H1 (cell line): ENCODE results near the gene L3MBTL3. TPM values are rescaled to one million over a fixed set of nuclear protein-coding genes. Genes with fewer than 3 reads are reported as not detected.

Source experiments
- CTCF ChIA-PET: fragments of 300-600 bp; sonication (Branson Sonifier 250); formaldehyde crosslinking; loops from one replicate; lab custom pipeline; 2021; ENCODE audit not compliant: partially characterized antibody; lab: Charles Lee
- POLR2A ChIA-PET: fragments of 300-600 bp; sonication (Branson Sonifier 250); formaldehyde crosslinking; loops from one replicate; lab custom pipeline; 2021; ENCODE audit warnings: inconsistent platforms; ENCODE audit not compliant: partially characterized antibody; lab: Charles Lee
- DNase-seq, 2 experiments: peaks; one replicate each; pipeline versions ENCODE4 v3.0.0 to v3.0.0-alpha.2; 2010 to 2022; ENCODE audit warnings: low spot score in 2 of 2, low read depth in 1 of 2, mixed read lengths in 1 of 2
- FAIRE-seq: peaks from 2 replicates; lab custom pipeline; 2011; peaks lifted over from hg19 to GRCh38; lab: Jason Lieb, UNC
- H2AFZ ChIP-seq: 2 replicates; pipeline ENCODE4 v1.8.1; 2012; ENCODE audit warnings: low read length, inconsistent platforms
- H2AK5ac ChIP-seq: 2 replicates; pipeline ENCODE4 v1.6.1; 2013; ENCODE audit warnings: low read depth, low read length
- H2BK120ac ChIP-seq: replicated peaks from 2 replicates; pipeline ENCODE3; 2013; ENCODE audit warnings: low read depth, low read length, inconsistent platforms
- H2BK12ac ChIP-seq: 2 replicates; pipeline ENCODE4 v1.6.1; 2013; ENCODE audit warnings: low read depth, low read length
- H2BK15ac ChIP-seq: 2 replicates; pipeline ENCODE4 v1.6.1; 2013; ENCODE audit warnings: low read length
- H2BK20ac ChIP-seq: 2 replicates; pipeline ENCODE4 v1.6.1; 2013; ENCODE audit warnings: low read length
- H2BK5ac ChIP-seq: 2 replicates; pipeline ENCODE4 v1.6.1; 2013; ENCODE audit warnings: low read depth, low read length
- H3K14ac ChIP-seq: 2 replicates; pipeline ENCODE4 v1.6.1; 2013; ENCODE audit warnings: inconsistent platforms; ENCODE audit not compliant: insufficient read length
- H3K18ac ChIP-seq: 2 replicates; pipeline ENCODE4 v1.6.1; 2013; ENCODE audit warnings: low read length; ENCODE audit errors: extremely low read depth
- H3K23ac ChIP-seq: 2 replicates; pipeline ENCODE4 v1.6.1; 2013; ENCODE audit warnings: inconsistent platforms; ENCODE audit not compliant: insufficient read length
- H3K23me2 ChIP-seq: 2 replicates; pipeline ENCODE4 v1.6.1; 2013; ENCODE audit warnings: low read depth, low read length
- H3K27ac ChIP-seq: 2 replicates; pipeline ENCODE4 v1.6.1; 2011; ENCODE audit warnings: low read depth, low read length, inconsistent platforms
- H3K27me3 ChIP-seq, 4 experiments: replicated peaks in 1 of 4; 1 replicate in 1 of 4; 2 replicates in 3 of 4; pipeline versions ENCODE4 v1.6.1 to v1.8.1; 2011 to 2013; ENCODE audit warnings: low read length in 3 of 4, mild to moderate bottlenecking in 3 of 4, inconsistent platforms in 2 of 4, mixed read lengths in 2 of 4, moderate library complexity in 1 of 4; ENCODE audit not compliant: control insufficient read depth in 3 of 4, insufficient read depth in 3 of 4; ENCODE audit errors: extremely low read depth in 1 of 4
- H3K36me3 ChIP-seq, 4 experiments: 2 replicates each; pipeline versions ENCODE4 v1.6.1 to v1.8.1; 2011 to 2013; ENCODE audit warnings: mild to moderate bottlenecking in 4 of 4, low read length in 3 of 4, moderate library complexity in 2 of 4, control low read depth in 1 of 4, inconsistent platforms in 1 of 4; ENCODE audit not compliant: insufficient read depth in 4 of 4, control insufficient read depth in 2 of 4
- H3K4ac ChIP-seq: replicated peaks from 2 replicates; pipeline ENCODE3; 2013; ENCODE audit warnings: low read length, low read depth, mixed read lengths, inconsistent platforms; ENCODE audit not compliant: insufficient read length
- H3K4me1 ChIP-seq, 4 experiments: replicated peaks in 1 of 4; 1 replicate in 1 of 4; 2 replicates in 3 of 4; pipeline versions ENCODE4 v1.6.1 to v1.8.1; 2011 to 2013; ENCODE audit warnings: low read length in 3 of 4, inconsistent platforms in 2 of 4, mixed read lengths in 1 of 4; ENCODE audit not compliant: insufficient read depth in 4 of 4, control insufficient read depth in 3 of 4
- H3K4me2 ChIP-seq, 2 experiments: 2 replicates each; pipeline versions ENCODE4 v1.6.1 to v1.8.1; 2011 to 2013; ENCODE audit warnings: low read depth in 2 of 2, low read length in 2 of 2, control low read depth in 1 of 2, inconsistent platforms in 1 of 2, mild to moderate bottlenecking in 1 of 2; ENCODE audit not compliant: insufficient read depth in 1 of 2
- H3K4me3 ChIP-seq, 4 experiments: fragments of 200-600, 300-600 bp in 1 of 4; sonication (generic), shearing (Covaris generic), sonication (Bioruptor Twin) in 1 of 4; 2 replicates each; pipeline versions ENCODE4 v1.5.1 to v1.8.1; 2011 to 2016; ENCODE audit warnings: low read length in 4 of 4, low read depth in 3 of 4, control low read depth in 2 of 4, inconsistent platforms in 2 of 4, mild to moderate bottlenecking in 2 of 4, mixed read lengths in 1 of 4, moderate library complexity in 1 of 4; ENCODE audit not compliant: insufficient read depth in 2 of 4; ENCODE audit errors: extremely low read depth in 1 of 4
- H3K56ac ChIP-seq: replicated peaks from 2 replicates; pipeline ENCODE3; 2013; ENCODE audit warnings: low read depth, mild to moderate bottlenecking, mixed read lengths, low read length, inconsistent platforms; ENCODE audit not compliant: insufficient read length
- H3K79me1 ChIP-seq: 2 replicates; pipeline ENCODE4 v1.6.1; 2013; ENCODE audit warnings: low read depth, low read length, control low read depth
- H3K79me2 ChIP-seq, 2 experiments: 2 replicates each; pipeline versions ENCODE4 v1.6.1 to v1.8.1; 2012 to 2013; ENCODE audit warnings: low read length in 2 of 2, mild to moderate bottlenecking in 2 of 2, inconsistent platforms in 1 of 2; ENCODE audit not compliant: insufficient read depth in 2 of 2, control insufficient read depth in 1 of 2
- H3K9ac ChIP-seq, 4 experiments: replicated peaks in 1 of 4; 1 replicate in 1 of 4; 2 replicates in 3 of 4; pipeline versions ENCODE4 v1.6.1 to v1.8.1; 2011 to 2013; ENCODE audit warnings: low read depth in 3 of 4, low read length in 3 of 4, control low read depth in 2 of 4, mild to moderate bottlenecking in 2 of 4, moderate library complexity in 2 of 4, inconsistent platforms in 1 of 4; ENCODE audit errors: extremely low read depth in 1 of 4
- H3K9me3 ChIP-seq, 2 experiments: 2 replicates each; pipeline versions ENCODE4 v1.6.1 to v1.8.1; 2012 to 2013; ENCODE audit warnings: mild to moderate bottlenecking in 2 of 2, moderate library complexity in 2 of 2, control low read depth in 1 of 2, inconsistent platforms in 1 of 2, low read depth in 1 of 2, low read length in 1 of 2, mixed read lengths in 1 of 2; ENCODE audit not compliant: insufficient read depth in 2 of 2
- H4K20me1 ChIP-seq, 2 experiments: replicated peaks in 1 of 2; 2 replicates each; pipeline versions ENCODE3 to v1.8.1; 2011 to 2013; ENCODE audit warnings: inconsistent platforms in 2 of 2, low read length in 2 of 2, mild to moderate bottlenecking in 1 of 2; ENCODE audit not compliant: insufficient read depth in 2 of 2, control insufficient read depth in 1 of 2
- H4K5ac ChIP-seq: 2 replicates; pipeline ENCODE4 v1.6.1; 2013; ENCODE audit warnings: low read length, low read depth, mixed read lengths, inconsistent platforms; ENCODE audit not compliant: insufficient read length
- H4K8ac ChIP-seq: 2 replicates; pipeline ENCODE4 v1.8.0; 2013; ENCODE audit warnings: mild to moderate bottlenecking, moderate library complexity, low read length, inconsistent platforms; ENCODE audit not compliant: insufficient read depth; ENCODE audit errors: extremely low read depth
- H4K91ac ChIP-seq: replicated peaks from 2 replicates; pipeline ENCODE3; 2013; ENCODE audit warnings: low read length, mixed read lengths, inconsistent platforms; ENCODE audit not compliant: insufficient read length
- ASH2L ChIP-seq: fragments of 200-600, 300-600 bp; sonication (generic); IDR thresholded peaks from one replicate; pipeline ENCODE4 v1.7.1; 2017; ENCODE audit warnings: low read length
- CBX5 ChIP-seq: fragments of 300-800, 300-1000 bp; sonication (generic); IDR thresholded peaks from 2 replicates; pipeline ENCODE4 v1.7.1; 2016; ENCODE audit warnings: antibody characterized with exemption, low read length, low read depth
- CREB1 ChIP-seq: IDR thresholded peaks from 2 replicates; pipeline ENCODE4 v1.6.1; 2012; ENCODE audit warnings: inconsistent platforms
- EP300 ChIP-seq, 2 experiments: IDR thresholded peaks; 1 replicate in 1 of 2; 2 replicates in 1 of 2; pipeline ENCODE4 v1.6.1; 2011 to 2012; ENCODE audit warnings: low read depth in 2 of 2, low read length in 2 of 2, mild to moderate bottlenecking in 2 of 2, borderline replicate concordance in 1 of 2, inconsistent platforms in 1 of 2, moderate library complexity in 1 of 2
- EZH2 ChIP-seq: fragments of 200-600 bp; sonication (generic); IDR thresholded peaks from 2 replicates; pipeline ENCODE4 v1.7.1; 2012; ENCODE audit warnings: low read depth, mild to moderate bottlenecking, moderate library complexity, low read length, inconsistent platforms; ENCODE audit not compliant: severe bottlenecking
- GABPA ChIP-seq: IDR thresholded peaks from 2 replicates; pipeline ENCODE4 v1.6.1; 2011; ENCODE audit warnings: mild to moderate bottlenecking, low read length, moderate library complexity, borderline replicate concordance; ENCODE audit not compliant: insufficient read depth
- KDM1A ChIP-seq: fragments of 200-600, 300-600 bp; sonication (generic); IDR thresholded peaks from 2 replicates; pipeline ENCODE4 v1.7.1; 2016; ENCODE audit warnings: mild to moderate bottlenecking, low read length, borderline replicate concordance
- NRF1 ChIP-seq: IDR thresholded peaks from 2 replicates; pipeline ENCODE4 v1.6.1; 2011; ENCODE audit warnings: mild to moderate bottlenecking, low read depth, low read length, improper control_type of control experiment
- RAD21 ChIP-seq, 2 experiments: IDR thresholded peaks in 1 of 2; conservative IDR thresholded peaks in 1 of 2; 2 replicates each; pipeline ENCODE4 v1.6.1; 2011; ENCODE audit warnings: low read depth in 2 of 2, low read length in 2 of 2, improper control_type of control experiment in 1 of 2, inconsistent platforms in 1 of 2, mild to moderate bottlenecking in 1 of 2, moderate library complexity in 1 of 2
- SIN3A ChIP-seq, 2 experiments: IDR thresholded peaks in 1 of 2; conservative IDR thresholded peaks in 1 of 2; 2 replicates each; pipeline ENCODE4 v1.6.1; 2011 to 2012; ENCODE audit warnings: low read length in 2 of 2, improper control_type of control experiment in 1 of 2, low read depth in 1 of 2, mild to moderate bottlenecking in 1 of 2
- TAF1 ChIP-seq: IDR thresholded peaks from 2 replicates; pipeline ENCODE4 v1.6.1; 2011; ENCODE audit warnings: mild to moderate bottlenecking, low read depth, low read length
- TEAD4 ChIP-seq: IDR thresholded peaks from 2 replicates; pipeline ENCODE4 v1.6.1; 2012; ENCODE audit warnings: low read depth, low read length, inconsistent platforms, mixed read lengths
- WGBS, 2 experiments: shearing (Covaris generic) in 1 of 2; methylation state at CpG; one replicate each; pipeline versions ENCODE4 v1.1.6 to v1.1.7; 2013 to 2015; ENCODE audit warnings: low lambda C conversion rate in 2 of 2, mixed read lengths in 2 of 2, inconsistent platforms in 1 of 2, low coverage in 1 of 2, missing lambda C conversion rate in 1 of 2; ENCODE audit not compliant: insufficient replicate concordance in 2 of 2, insufficient coverage in 1 of 2, insufficient read length in 1 of 2; ENCODE audit errors: extremely low coverage in 1 of 2, missing lambda C conversion rate in 1 of 2; 5-methylcytosine and 5-hydroxymethylcytosine counted together
- polyA plus RNA-seq, 7 experiments: library from polyadenylated mRNA; depleted of rRNA in 3 of 7; stranded (reverse) in 5 of 7; unstranded in 2 of 7; fragments of >200 nt in 5 of 7; fragments of 200-250 nt in 2 of 7; gene quantifications; 1 replicate in 5 of 7; 2 replicates in 1 of 7; 4 replicates in 1 of 7; pipeline versions ENCODE4 v1.2.1 to v1.2.3, GENCODE V29; 2011 to 2013; ENCODE audit warnings: missing spikeins in 2 of 7, mixed read lengths in 2 of 7
- total RNA-seq: library from RNA; stranded (reverse); fragmentation: NEBNext Ultra II Directional; extraction: Animal tissue kit (Norgen Biotek cat#: 25700); gene quantifications from 2 replicates; pipeline ENCODE4 v1.2.1, GENCODE V29; 2021

L3MBTL3 gene
- total and polyA plus RNA-seq, 2 of the 8 experiments (the other 6 are each of a cell fraction or from before 2014, with no cell fraction given), result 3.9 to 17.2 TPM

DNA sequence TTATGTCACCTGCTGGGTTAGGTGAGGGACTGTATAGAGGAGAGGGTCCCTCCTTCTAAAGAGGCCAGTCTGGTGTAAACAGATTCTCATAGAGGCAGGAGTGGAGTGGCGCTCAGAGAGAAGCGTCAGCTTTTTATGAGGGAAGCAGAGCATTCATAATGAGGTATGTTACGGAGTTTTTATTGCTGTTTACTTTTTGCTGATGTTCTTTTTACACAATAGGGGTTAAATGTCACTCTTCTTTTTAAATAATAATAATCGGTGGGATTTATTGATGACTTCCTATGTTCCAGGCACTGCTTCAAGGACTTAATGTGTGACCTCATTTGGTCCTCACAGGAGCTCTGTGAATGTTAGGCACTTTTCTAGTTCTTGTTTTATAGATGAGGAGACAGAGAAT lies 79.9 kb downstream of the L3MBTL3 start:
- Histone ChIP-seq H3K4me2 (no peak overlapping the region), H3K4ac (no peak overlapping the region), H3K9me3 (no peaks in the 10 kb centered on the region), H3K23ac (no peak overlapping the region), H2BK15ac (no peak overlapping the region), H3K79me2 (no peaks in the 10 kb centered on the region), H3K14ac (no peak overlapping the region), H3K79me1 (no peaks in the 10 kb centered on the region), H2BK5ac (no peak overlapping the region), H3K4me1 (no peaks in the 10 kb centered on the region), H3K27me3 (peaks cover 0 to 1% (median 0%) of the 10 kb centered on the region in 4 experiments; a peak in 1 of 7 replicates), H3K36me3 (no peaks in the 10 kb centered on the region), H3K4me3 (no peak overlapping the region), H3K27ac (no peak overlapping the region), H2AK5ac (no peak overlapping the region), H3K18ac (no peak overlapping the region), H2AFZ (no peak overlapping the region), H2BK120ac (no peak overlapping the region), H4K8ac (no peak overlapping the region), H3K9ac (no peak overlapping the region), H4K91ac (no peak overlapping the region), H3K23me2 (no peaks in the 10 kb centered on the region), H4K20me1 (no peaks in the 10 kb centered on the region), H3K56ac (no peak overlapping the region), H4K5ac (no peak overlapping the region), H2BK20ac (no peak overlapping the region), H2BK12ac (no peak overlapping the region)
- ChIA-PET POLR2A (no interaction called here), CTCF (no interaction called here)
- TF ChIP-seq TAF1 (no peak), ASH2L (no peak), EP300 (IDR thresholded peaks at IDR 0.05; ENCODE audit: borderline replicate concordance in 1 of 2, low read depth in 2 of 2, low read length in 2 of 2) (no peak), SIN3A (conservative IDR thresholded peaks at IDR 0.05 in 1 of 2, IDR thresholded peaks at IDR 0.05 in 1 of 2; ENCODE audit: low read depth in 1 of 2, low read length in 2 of 2) (no peak), CBX5 (no peak), EZH2 (no peak), GABPA (no peak), CREB1 (no peak), NRF1 (no peak), RAD21 (IDR thresholded peaks at IDR 0.05 in 1 of 2, conservative IDR thresholded peaks at IDR 0.05 in 1 of 2; ENCODE audit: low read depth in 2 of 2, low read length in 2 of 2) (no peak), KDM1A (no peak), TEAD4 (no peak)
- 93% methylated on average over 4 of the region's 4 CpGs; no CpG with 5 or more reads in 1 of the 2 experiments for WGBS, 2 experiments
- FAIRE-seq (no peak), DNase-seq (no peak)
